Glutamatergic neuron (in vitro differentiated cells): ENCODE results near the gene CEP63. TPM values are rescaled to one million over a fixed set of nuclear protein-coding genes. Genes with fewer than 3 reads are reported as not detected.
A peak's percentile ranks its signal among the peaks of the same experiment; 100 is the strongest.

Experiments used
- DNase-seq: peaks from one replicate; pipeline ENCODE4 v3.0.0; 2022
- H3K27ac Mint-ChIP-seq: one replicate; pipeline ENCODE4 v1.8.0; 2020; ENCODE audit warnings: mild to moderate bottlenecking, mixed read lengths, inconsistent platforms; ENCODE audit not compliant: unreplicated experiment
- H3K27me3 Mint-ChIP-seq: one replicate; pipeline ENCODE4 v1.8.0; 2020; ENCODE audit warnings: mild to moderate bottlenecking, moderate library complexity, mixed read lengths, inconsistent platforms; ENCODE audit not compliant: unreplicated experiment
- H3K36me3 Mint-ChIP-seq: one replicate; pipeline ENCODE4 v1.8.0; 2020; ENCODE audit warnings: mild to moderate bottlenecking, mixed read lengths, inconsistent platforms; ENCODE audit not compliant: unreplicated experiment
- H3K4me1 Mint-ChIP-seq: one replicate; pipeline ENCODE4 v1.8.0; 2020; ENCODE audit warnings: mild to moderate bottlenecking, low read depth, mixed read lengths, inconsistent platforms; ENCODE audit not compliant: unreplicated experiment
- H3K4me3 Mint-ChIP-seq: one replicate; pipeline ENCODE4 v1.8.0; 2020; ENCODE audit warnings: mild to moderate bottlenecking, mixed read lengths, inconsistent platforms; ENCODE audit not compliant: unreplicated experiment
- H3K9me3 Mint-ChIP-seq: one replicate; pipeline ENCODE4 v1.8.0; 2020; ENCODE audit warnings: mild to moderate bottlenecking, moderate library complexity, mixed read lengths, inconsistent platforms; ENCODE audit not compliant: unreplicated experiment
- total RNA-seq: library from RNA; stranded (reverse); fragmentation: NEBNext Ultra II Directional; extraction: Animal tissue kit (Norgen Biotek cat#: 25700); gene quantifications from one replicate; pipeline ENCODE4 v1.2.1, GENCODE V29; 2021; ENCODE audit not compliant: unreplicated experiment
- TF ChIP-seq, protein P1 (sequence below): fragments of 200-600 bp; sonication (generic); IDR thresholded peaks from one replicate; pipeline ENCODE4 v1.5.0; 2021; ENCODE audit not compliant: partially characterized antibody, unreplicated experiment

CEP63 gene
- total RNA-seq, 1 donor from 2014 or later: 37.8 TPM

- Mint-ChIP-seq H3K4me3 (no peak overlapping the region), H3K27me3 (no peaks in the 10 kb centered on the region), H3K4me1 (no peaks in the 10 kb centered on the region), H3K27ac (no peak overlapping the region), H3K9me3 (peaks cover 9% of the 10 kb centered on the region), H3K36me3 (peaks cover 43% of the 10 kb centered on the region)
- DNase-seq: no peak
- TF ChIP-seq, protein P1, sequence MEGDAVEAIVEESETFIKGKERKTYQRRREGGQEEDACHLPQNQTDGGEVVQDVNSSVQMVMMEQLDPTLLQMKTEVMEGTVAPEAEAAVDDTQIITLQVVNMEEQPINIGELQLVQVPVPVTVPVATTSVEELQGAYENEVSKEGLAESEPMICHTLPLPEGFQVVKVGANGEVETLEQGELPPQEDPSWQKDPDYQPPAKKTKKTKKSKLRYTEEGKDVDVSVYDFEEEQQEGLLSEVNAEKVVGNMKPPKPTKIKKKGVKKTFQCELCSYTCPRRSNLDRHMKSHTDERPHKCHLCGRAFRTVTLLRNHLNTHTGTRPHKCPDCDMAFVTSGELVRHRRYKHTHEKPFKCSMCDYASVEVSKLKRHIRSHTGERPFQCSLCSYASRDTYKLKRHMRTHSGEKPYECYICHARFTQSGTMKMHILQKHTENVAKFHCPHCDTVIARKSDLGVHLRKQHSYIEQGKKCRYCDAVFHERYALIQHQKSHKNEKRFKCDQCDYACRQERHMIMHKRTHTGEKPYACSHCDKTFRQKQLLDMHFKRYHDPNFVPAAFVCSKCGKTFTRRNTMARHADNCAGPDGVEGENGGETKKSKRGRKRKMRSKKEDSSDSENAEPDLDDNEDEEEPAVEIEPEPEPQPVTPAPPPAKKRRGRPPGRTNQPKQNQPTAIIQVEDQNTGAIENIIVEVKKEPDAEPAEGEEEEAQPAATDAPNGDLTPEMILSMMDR: no peak
These were observed 18.3 kb downstream of the CEP63 start for GRCh38 chr3:134504132-134504531.

GRCh38 chr3:134505485-134505884, 19.6 kb downstream of the CEP63 start:
- H3K36me3 Mint-ChIP-seq: peaks cover 43% of the 10 kb centered on the region
- H3K27ac Mint-ChIP-seq: no peak overlapping the region
- DNase-seq: no peak
- TF ChIP-seq, protein P1: no peak
- no peaks in the 10 kb centered on the region for H3K4me1 Mint-ChIP-seq
- no peak overlapping the region for H3K4me3 Mint-ChIP-seq
- H3K27me3 Mint-ChIP-seq: no peaks in the 10 kb centered on the region
- peaks cover 9% of the 10 kb centered on the region for H3K9me3 Mint-ChIP-seq

DNA sequence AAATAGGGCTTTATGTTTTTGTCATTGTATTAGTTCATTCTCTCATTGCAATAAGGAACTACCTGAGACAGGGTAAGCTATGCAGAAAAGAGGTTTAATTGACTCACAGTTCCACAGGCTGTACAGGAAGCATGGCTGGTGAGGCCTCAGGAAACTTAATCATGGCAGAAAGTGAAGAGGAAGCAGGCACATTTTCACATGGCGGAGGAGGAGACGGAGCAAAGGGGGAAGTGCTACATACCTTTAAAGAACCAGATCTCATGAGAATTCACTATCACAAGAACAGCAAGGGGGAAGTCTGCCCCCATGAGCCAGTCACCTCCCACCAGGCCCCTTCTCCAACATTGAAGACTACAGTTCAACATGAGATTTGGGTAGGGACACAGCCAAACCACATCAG, 25.6 kb downstream of the CEP63 start:
- no peak overlapping the region for H3K27ac Mint-ChIP-seq

DNA sequence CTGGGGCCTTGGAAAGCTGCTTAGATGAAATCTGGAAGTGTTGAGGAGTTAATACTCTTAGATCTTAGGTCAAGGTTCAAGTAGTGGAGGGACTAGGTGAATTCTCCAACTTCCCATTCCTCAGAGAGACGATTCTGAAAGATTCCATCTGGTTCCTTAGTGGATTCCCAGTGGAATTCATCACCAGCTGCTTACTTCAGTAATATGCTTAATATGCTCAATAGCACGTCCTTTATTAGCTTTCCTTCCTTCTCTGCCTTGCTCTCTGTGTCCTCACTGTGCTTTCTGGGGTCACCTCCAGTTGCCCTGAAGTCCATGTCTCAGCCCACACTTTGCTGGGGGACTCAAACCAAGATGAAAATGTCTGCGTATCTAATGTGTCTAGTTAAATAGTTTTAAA, 31.0 kb downstream of the CEP63 start:
- peak overlapping the region; percentile 95 for H3K27ac Mint-ChIP-seq
- peaks cover 9% of the 10 kb centered on the region for H3K36me3 Mint-ChIP-seq
- H3K9me3 Mint-ChIP-seq: peaks cover 4% of the 10 kb centered on the region
- H3K4me1 Mint-ChIP-seq: peaks cover 29% of the 10 kb centered on the region
- DNase-seq: no peak
- TF ChIP-seq, protein P1: no peak
- peaks cover 2% of the 10 kb centered on the region for H3K27me3 Mint-ChIP-seq
- H3K4me3 Mint-ChIP-seq: peak overlapping the region; percentile 70

More for the DNA sequence above, 25.6 kb downstream of the CEP63 start:
- H3K27me3 Mint-ChIP-seq: no peaks in the 10 kb centered on the region
- peaks cover 7% of the 10 kb centered on the region for H3K9me3 Mint-ChIP-seq
- peaks cover 16% of the 10 kb centered on the region for H3K4me1 Mint-ChIP-seq
- no peak for DNase-seq
- peaks cover 8% of the 10 kb centered on the region for H3K36me3 Mint-ChIP-seq
- no peak overlapping the region for H3K4me3 Mint-ChIP-seq
- TF ChIP-seq, protein P1: no peak

DNA sequence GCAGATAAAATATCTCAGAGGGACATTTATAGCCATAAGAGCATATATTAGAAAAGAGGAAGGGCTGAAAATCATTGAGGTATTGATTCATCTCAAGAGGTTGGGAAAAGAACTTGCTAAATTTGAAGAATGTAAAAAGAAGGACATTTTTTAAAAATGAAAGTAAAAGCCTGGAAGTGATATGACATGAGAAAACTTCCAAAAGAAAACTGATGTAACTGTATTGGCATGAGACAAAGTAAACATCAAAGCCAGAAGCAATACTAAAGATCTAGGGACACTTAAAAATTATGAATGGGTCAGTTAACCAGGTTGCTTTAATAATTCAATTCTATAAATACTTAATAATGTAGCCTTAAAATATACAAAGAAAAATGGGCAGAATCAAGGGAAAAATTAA, 31.9 kb downstream of the CEP63 start:
- Mint-ChIP-seq H3K36me3 (peaks cover 13% of the 10 kb centered on the region), H3K9me3 (peaks cover 4% of the 10 kb centered on the region), H3K27ac (peak overlapping the region; percentile 17), H3K27me3 (peaks cover 2% of the 10 kb centered on the region), H3K4me1 (peaks cover 29% of the 10 kb centered on the region), H3K4me3 (peak overlapping the region; percentile 20)
- no peak for DNase-seq
- TF ChIP-seq, protein P1: no peak
